HG03103 (cell line): ENCODE measurements around the gene CBR4.
"Not testable (repeated sequence)": the region's sequence is repeated elsewhere in the genome, so short reads cannot be mapped to it uniquely, and the experiment has no call there.

Experiments used
- ATAC-seq: cut with Tn5 transposase; IDR thresholded peaks from one replicate; pipeline ENCODE4 v1.9.1; 2021; ENCODE audit warnings: low read depth; ENCODE audit not compliant: unreplicated experiment

CBR4 gene

DNA sequence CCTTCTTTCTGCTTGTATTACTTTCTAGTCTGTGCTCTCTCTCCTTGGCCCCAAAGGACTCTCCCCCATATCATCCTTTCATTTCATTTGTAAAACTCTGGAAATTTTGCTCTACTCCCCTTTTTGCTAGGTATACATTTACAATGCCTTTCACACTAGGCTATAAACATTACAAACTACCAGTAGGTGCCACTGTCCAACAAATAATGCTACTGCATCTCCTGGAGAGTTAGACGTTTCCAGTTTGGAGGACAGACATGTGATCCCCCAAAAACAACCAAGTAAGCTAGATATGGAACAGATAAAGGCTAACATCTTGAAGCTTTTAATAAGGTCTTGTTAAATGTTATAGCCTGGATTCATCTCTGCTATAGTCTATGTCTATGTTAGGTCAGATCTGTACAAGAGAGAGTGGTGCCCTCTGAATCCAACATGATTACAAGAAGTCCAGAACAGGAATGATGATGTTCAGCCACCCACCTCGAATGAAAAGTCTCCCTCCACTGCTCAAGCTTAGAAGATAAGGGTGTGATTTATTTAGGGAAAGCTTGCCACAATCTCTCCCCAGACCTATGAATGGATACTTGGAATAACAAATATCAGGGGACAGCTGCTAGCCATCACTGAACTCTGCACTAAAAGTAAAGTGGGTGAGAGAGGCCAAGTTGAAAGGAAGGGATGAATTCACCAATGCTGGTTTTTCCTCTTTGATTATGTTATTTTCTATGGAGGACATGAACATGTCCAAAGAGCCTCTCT, 14.3 kb downstream of the CBR4 start:
- ATAC-seq, result no peak

DNA sequence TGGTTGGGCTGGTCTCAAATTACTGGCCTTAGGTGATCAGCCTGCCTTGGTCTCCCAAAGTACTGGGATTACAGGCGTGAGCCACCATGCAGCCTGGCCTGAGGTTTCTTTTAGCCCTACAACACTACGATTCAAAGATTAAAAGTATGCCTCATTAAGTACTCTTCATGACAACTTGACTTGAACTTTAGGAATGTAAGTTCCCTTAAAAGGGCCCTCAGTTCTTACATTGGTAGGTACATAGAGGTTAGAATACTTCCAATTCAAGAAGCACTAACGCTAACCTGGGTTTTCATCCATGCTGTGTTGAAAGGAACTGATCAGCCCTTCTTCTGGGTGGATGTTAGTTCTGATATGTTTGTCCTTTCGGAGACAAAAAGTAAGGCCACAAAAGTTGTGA, 15.1 kb downstream of the CBR4 start:
- ATAC-seq, result no peak

GRCh38 chr4:168993714-168994510, 16.1 kb downstream of the CBR4 start:
- ATAC-seq, result no peak

- ATAC-seq, result not testable (repeated sequence)
These were observed 17.0 kb downstream of the CBR4 start for GRCh38 chr4:168992952-168993482.

DNA sequence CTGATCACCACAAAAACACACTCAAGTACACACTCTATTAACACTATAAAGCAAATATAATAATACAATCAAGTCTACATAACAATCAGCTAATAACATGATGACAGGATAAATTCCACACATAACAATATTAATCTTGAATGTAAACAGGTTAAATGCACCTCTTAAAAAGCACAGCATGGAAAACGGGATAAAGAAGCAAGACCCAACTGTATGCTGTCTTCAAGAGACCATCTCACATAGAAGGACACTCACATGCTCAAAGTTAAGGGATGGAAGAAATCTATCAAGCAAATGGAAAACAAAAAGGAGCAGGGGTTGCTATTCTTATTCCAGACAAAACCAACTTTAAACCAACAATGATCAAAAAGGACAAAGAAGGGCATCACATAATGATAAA, 28.1 kb downstream of the CBR4 start:
- ATAC-seq, result no peak

DNA sequence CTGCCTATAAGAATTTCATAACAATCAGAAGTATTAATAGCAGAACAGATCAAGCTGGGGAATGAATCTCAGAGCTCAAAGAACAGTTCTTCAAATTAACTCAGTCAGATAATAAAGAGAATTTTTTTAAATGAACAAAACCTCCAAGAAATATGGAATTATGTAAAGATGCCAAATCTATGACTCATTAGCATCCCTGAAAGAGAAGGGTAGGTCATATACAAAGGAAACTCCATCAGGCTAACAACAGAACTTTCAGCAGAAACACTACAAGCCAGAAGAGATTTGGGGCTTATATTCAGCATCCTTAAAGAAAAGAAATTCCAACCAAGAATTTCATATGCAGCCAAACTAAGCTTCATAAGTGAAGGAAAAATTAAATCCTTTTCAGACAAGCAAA, 28.6 kb downstream of the CBR4 start:
- no peak for ATAC-seq

- ATAC-seq, result no peak
These were observed 30.7 kb downstream of the CBR4 start for GRCh38 chr4:168979338-168979737.

- no peak for ATAC-seq
These were observed 31.9 kb downstream of the CBR4 start for GRCh38 chr4:168978001-168978700.

DNA sequence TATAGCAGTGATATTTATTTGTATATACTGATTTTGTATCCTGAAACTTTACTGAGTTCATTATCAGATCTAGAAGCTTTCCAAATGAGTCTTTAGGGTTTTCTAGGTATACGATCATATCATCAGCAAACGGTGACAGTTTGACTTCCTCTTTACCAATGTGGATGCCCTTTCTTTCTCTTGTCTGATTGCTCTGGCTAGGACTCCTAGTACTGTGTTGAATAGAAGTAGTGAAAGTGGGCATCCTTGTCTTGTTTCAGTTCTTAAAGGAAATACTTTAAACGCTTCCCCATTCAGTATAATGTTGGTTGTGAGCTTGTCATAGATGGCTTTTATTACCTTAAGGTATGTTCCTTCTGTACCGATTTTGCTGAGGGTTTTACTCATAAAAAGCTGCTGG, 37.5 kb downstream of the CBR4 start:
- no peak for ATAC-seq

DNA sequence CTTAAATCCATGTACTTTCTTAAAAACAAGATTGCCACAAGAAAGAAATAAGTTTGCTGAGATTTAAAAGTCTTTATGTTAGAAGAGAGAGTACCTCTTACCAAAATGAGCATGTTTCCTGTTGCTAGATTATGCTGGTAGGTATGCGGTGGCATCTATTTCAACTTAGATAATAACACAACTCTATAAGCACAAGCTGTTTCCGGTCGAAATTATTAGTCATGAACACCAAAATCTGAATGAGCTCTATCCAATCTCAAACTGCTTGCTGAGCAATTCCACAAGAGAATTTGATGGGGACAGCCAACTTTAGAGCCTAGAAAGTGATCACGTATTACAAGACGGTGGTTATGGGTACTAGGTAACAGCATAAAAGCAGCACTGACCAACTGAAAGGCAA, 49.3 kb downstream of the CBR4 start:
- ATAC-seq, result no peak

DNA sequence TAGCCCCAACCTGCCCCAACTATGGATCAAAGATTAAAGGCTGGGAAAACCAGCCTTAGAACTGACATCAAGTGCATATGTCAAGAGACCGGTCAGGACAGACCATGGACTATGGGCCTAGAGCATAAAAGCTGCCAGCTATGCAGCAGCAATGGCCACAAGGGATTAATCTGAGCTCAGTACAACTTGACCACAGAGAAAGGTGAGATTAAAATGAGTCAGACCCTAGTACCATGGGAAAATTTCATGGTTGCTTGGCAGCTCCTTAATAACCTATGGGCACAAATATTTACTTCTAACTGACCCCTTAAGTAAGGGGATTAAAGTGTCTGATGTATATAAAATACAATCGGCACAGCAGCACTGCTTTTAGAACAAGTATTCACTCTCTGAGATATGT, 54.4 kb downstream of the CBR4 start:
- ATAC-seq, result no peak

GRCh38 chr4:168952821-168953246, 57.2 kb downstream of the CBR4 start:
- not testable (repeated sequence) for ATAC-seq

DNA sequence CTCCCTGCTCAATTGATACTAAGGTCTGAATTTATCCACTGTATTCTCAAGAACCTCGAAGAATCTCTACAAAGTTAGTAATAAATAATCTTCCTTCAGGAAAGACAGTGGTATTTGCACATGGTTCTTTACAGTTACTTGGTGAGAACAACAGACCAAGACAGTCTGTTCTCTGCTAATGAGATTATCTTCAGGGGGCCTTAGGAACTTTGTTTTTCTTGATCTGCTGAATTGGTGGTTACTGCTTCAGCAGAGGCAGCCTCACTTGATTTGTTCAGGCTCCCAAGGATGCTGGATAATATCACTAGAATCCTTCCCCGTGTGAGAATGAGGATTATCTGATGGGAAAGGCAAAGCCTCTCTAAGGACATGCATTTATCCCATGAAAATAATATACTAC, 64.8 kb downstream of the CBR4 start:
- no peak for ATAC-seq

GRCh38 chr4:168942985-168943384, 67.1 kb downstream of the CBR4 start:
- no peak for ATAC-seq
